Peyer's patch (tissue), 4 donors: ENCODE results near the gene ATXN1.
A peak's percentile ranks its signal among the peaks of the same experiment; 100 is the strongest.

Source experiments
- POLR2A ChIP-seq, 2 donors: fragments of 450-650 bp; IDR thresholded peaks; one replicate each; pipeline ENCODE4 v1.5.1; 2017; ENCODE audit warnings: antibody characterized with exemption in 2 of 2, mild to moderate bottlenecking in 2 of 2, moderate library complexity in 2 of 2
- TF ChIP-seq, protein P1 (sequence below), 6 experiments: fragments of 450-650 bp in 4 of 6; fragments of 200-600 bp in 2 of 6; sonication (generic) in 1 of 6; IDR thresholded peaks; one replicate each; pipeline ENCODE4 v1.5.1; 2017 to 2019; ENCODE audit warnings: antibody characterized with exemption in 6 of 6, mild to moderate bottlenecking in 3 of 6, moderate library complexity in 1 of 6

DNA sequence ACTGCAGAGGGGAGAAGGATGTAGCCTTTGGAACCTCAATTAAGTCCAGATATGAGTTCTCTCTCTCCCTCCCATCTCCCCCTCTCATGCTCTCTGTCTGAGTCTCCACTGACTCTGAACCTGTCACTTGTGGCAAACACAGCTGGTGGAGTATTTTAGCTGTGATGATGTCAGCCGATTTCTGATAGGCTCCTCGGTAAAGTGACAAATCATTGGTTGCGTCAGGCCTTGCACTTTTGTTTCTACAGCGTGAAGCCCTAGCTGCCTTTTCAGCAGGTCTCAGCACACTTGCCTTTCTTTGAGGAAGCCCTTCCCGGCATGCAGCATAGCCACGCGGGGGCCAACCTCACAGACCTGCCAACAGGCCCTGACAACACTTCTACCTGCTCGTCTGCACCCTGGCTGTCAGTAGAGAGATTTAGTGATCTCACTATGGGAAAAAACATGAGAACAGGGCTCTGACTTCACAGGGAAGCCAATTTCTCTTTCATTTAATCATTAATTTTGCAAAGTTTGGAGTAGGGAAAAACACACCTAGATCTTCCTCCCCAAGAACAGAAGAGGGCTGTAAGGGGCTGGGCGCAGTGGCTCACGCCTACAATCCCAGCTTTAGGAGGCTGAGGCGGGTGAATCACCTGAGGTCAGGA lies 438.5 kb downstream of the ATXN1 start:
- TF ChIP-seq, protein P1, sequence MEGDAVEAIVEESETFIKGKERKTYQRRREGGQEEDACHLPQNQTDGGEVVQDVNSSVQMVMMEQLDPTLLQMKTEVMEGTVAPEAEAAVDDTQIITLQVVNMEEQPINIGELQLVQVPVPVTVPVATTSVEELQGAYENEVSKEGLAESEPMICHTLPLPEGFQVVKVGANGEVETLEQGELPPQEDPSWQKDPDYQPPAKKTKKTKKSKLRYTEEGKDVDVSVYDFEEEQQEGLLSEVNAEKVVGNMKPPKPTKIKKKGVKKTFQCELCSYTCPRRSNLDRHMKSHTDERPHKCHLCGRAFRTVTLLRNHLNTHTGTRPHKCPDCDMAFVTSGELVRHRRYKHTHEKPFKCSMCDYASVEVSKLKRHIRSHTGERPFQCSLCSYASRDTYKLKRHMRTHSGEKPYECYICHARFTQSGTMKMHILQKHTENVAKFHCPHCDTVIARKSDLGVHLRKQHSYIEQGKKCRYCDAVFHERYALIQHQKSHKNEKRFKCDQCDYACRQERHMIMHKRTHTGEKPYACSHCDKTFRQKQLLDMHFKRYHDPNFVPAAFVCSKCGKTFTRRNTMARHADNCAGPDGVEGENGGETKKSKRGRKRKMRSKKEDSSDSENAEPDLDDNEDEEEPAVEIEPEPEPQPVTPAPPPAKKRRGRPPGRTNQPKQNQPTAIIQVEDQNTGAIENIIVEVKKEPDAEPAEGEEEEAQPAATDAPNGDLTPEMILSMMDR (IDR thresholded peaks at IDR 0.05), result no peak
- TF ChIP-seq POLR2A (IDR thresholded peaks at IDR 0.05), result peak in 1 of 2 donors; percentile 26
